Limb (tissue), 2 donors: Measurements from ENCODE around the gene ORC5.
"Not testable (repeated sequence)": the region's sequence is repeated elsewhere in the genome, so short reads cannot be mapped to it uniquely, and the experiment has no call there.

Experiments
- DNase-seq, 2 donors: peaks; one replicate each; pipeline ENCODE4 v3.0.0-alpha.2; 2016; ENCODE audit errors: extremely low spot score in 2 of 2

The ORC5 gene

DNA sequence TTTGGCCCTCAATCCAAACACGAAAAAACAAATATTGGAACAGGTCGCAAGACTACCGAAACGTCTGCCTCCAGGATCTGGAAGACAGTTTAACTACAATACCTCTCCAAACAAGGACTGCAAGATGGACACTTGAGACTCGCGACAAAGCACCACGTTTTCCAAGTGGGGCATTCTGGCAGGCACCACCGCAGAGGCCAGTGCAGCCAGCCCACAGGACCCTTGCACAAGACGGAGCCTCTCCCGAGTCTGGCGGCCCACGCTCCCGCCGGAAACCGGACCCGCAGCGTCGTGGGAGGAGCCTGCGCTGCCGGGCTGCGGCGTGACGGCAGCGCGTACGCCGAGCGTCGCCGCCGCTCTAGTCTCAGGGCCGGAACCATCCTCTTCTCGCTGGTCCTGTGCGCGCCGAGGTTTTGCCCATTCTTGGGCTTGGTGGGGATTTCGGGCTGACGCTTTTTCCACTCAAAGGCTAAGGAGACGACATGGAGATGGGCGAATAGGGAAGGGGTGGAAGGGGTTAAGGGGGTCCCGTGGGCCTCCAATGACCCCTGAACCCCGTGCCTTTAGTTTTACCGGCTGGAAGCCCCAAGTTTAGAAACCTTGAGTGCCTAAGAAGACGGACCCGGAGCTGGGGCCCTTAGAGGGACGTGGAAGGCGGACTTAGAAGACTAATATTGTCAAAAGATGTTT is at the start of gene ORC5:
ORC5 (minus strand) TSS at position 283 of the 690 bp plus-strand sequence; CDS start at position 174, 109 bp downstream.
- DNase-seq = peak; percentile 89

DNA sequence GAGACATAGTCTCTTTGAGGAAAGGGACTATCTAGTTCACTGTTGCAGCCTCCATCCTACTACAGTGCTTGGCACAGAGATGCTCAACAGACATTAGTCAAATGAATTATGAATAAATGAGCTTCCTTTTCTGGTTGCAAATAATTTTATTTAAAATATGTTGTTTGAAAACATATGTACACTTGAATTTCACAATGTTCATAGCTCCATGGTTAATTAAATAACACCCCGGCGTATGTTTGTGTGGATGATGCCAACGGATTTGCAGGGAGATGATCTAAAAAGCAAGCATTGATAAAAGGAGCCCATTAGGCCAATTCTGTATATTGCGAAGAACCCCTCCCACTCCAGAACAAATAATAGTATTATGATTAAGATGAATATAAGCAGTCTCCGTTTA is 47.8 kb upstream of the ORC5 start:
- DNase-seq = no peak

DNA sequence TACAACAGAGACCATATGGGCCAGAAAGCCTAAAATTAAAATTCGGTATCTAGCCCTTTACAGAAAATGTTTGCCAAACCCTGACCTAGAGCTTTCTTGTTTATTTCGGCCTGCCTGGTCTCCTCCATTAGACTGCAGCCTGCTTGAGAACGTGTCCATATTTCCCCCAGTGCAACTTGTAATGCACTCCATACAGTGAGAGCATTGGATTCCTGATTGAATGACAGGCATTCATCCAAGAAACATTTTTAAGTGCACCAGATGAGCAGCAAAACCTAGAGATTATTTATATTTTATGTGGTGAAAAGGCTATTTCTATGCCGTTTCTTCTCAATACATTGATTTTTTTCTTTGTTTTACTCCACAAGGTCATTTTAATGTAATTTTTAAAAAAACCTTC is 47.4 kb upstream of the ORC5 start:
- DNase-seq = no peak

DNA sequence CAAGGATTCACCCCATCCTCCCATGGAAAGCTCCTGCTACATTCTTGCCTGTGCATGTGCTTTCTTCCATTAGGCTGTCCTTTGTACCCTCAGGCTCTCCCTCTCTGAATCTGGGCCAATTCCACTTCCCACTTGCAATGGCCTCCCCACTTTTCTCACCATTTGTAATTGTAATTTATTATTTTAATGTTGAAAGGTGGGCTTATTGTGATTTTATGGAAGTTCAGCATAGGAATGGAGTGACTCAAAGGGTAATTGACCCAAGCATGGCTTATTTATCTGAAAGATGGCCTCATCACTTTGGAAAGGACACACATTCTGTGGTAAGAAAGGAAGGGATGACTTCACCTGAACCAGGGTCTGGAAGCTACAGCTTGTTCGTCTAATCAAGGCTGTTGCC is 46.9 kb upstream of the ORC5 start:
- no peak for DNase-seq

DNA sequence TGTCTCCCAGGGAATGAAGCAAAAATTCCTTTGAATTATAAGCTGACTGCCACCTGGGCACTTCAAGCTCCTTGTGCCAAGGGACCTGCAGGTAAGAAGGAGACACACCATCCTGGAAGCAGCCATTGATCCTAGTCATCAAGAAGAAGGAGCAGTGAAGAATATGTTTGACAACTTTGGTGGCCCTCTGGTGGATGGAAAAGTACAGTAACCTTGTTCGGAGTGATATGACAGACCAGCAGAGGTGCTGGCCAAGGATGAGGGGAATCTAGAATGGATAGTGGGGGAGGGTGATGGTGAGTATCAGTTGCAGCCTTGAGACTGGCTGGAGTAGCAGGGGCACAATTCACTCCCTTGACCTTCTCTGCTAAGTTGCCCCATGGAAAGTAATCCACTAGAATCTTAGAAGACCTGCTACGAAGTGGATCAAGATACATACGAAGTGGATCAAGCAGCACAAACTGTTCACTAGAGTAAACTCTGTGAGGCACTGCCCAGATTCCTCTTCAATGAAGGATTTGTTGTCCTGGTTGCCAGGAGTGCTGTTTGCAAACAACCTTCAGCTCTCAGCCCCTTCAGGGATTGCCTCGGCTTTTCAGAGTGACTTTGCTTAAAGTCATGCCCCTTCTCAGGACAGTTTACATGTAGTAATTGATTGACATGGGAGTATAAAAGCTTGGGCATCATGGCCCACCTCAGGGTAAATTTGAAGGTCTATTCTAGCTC is 44.8 kb upstream of the ORC5 start:
- DNase-seq = no peak

DNA sequence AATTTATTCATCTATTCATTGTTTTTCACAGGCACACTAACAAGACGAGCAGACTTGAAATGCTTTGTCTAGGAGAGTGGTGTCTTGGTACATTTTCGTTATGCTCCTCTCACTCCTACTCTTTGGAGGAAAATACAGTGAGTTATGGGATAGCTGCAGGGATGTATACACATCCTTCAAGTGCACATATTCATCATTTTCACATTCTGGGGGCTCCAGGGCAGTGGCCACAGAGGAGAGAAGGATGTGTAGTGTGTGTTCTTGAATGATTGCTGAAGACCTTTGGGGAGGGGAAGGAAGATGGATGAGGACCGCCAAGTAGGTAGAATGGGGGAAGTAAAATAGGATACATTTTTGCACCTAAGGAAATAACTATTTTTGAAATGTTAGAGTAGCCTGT is 34.8 kb upstream of the ORC5 start:
- no peak for DNase-seq

DNA sequence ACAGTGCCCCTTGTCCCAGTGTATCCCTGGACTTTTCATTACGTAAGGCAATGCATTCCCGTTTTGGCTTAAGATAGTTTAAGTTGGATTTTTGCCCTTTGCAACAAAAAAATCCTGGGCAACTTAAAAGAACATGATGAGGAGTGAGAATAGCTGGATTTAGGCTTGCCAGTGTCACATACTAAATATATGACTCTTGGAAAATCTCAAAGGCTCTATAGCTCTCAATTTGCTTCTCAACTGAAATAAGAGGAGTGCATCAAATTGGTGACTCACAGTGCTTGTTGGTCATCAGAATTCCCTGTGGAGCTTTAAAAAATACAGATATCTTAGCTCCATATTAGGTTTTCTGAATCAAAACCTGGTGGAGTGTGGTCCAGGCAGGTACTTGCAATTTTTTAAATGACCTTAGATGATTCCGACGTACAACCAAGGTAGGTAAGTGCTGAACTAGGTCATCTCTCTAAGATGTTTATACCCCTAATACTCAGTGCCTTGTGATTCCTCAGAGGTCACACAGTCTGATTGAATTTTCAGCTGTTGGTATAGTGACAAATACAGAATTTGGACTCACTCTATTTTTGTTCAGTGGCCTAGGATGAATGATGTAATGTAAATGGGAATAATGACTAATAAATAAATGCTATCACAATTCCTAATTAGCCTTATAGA is 33.9 kb upstream of the ORC5 start:
- no peak for DNase-seq

DNA sequence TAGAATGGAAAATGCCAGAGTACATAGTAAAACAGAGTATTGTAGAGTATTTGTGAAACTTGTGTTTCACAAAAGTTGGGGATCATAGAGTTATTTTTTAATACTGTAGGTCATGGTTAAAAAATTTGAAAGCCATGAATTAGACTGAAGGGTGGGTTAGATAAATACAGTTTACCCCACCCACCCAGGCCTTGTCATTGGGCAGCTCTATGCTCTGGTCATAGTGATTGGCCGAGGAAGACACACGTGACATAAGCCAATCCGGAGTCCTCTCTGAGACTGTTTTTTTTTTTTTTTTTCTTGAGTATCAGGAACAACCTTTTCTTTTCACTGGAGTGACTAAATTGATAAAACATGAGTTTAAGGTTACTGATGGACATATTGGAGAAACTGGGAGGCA is 33.3 kb upstream of the ORC5 start:
- DNase-seq = no peak

DNA sequence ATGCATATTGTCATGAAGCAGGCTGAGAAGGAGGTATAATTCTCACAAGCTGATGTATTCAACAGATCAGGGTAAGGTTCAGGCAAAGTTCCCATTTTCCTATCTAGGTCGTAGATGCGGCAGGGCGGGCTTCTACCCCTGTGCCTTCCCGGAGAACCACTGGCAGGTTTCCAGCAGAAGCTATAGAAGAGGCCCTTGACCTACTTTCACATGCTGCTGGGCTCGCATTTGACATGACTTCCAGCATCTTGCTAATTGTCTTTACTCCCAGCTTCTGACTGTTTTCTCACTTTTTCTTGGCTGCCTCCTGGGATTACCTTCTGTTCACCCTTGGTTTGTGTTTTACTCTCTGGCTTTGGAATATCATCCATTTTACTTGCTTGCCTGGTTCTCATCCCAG is 32.6 kb upstream of the ORC5 start:
- no peak for DNase-seq

DNA sequence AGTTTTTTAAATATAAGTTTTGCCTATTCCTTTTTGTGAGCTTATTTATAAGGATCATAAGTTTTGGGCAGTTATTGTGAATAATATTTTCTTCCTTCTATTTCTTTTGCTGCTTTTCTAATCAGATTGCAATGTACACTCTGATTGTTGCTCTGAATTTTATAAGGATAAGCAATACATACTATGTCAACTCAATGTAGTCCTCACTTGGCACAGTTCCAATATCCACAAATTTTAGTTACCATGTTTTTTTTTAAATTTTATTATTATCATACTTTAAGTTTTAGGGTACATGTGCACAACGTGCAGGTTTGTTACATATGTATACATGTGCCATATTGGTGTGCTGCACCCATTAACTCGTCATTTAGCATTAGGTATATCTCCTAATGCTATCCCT is 27.2 kb upstream of the ORC5 start:
- DNase-seq = not testable (repeated sequence)

DNA sequence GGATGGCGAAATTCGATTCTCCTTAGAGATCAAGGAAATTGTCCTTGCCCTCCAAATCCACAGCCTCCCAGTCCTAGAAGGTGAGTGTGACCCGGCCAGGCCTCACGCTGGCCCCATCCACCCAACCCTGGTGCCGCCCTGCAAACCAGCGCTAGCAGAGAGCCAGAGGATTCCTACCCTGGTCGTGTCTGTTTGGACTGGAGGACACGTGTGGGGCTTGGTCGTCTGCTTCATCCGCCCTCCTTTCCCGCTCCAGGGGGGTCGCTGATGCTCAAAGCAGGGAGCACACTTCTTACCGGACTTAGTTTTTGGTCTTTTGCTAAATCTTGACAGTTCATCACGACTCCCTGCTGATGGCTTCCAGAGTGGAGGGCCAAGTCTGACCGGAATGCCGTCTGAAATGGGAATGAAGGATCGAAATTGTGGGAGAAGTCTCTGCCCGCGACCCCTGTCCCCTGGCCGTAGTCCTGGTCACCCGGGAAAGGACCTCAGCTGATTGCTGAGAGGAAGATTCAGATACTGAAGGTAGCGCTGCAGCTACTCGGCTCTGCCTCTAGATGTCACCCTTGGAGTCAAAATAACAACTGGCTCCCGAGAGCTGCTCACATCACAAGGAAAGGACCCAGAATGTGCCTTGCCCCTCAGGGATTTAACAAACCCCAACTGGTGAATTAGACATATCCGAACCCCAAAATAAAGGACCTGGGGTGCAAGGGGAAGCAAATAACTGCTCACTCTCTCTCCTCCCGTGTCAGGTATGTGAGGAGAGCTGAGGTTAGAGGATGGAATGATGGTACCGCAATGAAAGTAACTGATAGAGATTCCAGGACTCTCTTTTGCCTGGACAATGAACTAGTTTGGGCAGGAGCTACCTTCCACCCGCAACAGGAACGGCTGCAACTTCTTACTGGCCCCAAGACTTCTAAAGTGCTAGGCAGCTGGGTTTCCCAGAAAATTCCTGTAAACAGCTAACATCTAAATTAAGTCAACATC is 23.5 kb upstream of the ORC5 start:
- DNase-seq = peak; percentile 49 to 54

DNA sequence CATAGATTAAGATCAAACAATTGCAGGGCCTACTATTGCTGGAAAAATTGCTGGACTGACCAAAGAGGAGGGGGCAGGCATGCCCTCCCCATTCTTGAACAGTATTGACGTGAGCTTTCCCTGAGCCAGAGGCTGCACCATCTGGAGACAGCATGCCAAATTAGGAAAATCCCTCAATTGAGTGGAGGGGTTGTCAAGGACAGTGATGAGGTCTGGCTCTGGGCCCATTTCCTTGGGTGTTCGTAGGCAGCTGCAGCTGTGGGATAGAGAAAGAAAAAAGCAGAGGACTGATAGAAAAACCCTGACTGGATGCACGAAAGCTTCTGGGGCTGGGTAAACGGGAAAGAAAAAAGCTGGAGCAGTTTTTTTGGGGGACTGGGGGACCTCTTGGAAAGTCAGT is 22.8 kb upstream of the ORC5 start:
- peak; percentile 44 to 51 for DNase-seq

DNA sequence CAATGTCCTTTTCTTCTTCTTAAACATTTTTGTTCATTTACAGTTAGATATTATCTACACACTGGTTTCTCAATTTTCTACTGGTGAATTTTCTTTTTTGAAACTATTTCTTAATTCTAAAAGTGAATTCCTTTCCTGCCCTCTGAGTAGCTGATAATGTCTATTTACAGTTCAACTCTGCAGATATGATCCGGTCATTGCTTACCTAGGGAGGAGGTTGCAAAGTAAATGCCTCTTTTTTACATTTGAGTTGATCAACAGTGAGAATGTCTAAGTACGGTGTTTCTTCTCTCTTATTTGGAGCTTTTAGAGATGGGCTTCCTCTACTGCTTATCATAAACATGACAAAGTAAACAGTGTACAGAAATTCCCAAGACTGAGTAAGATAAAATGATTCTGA is 20.6 kb upstream of the ORC5 start:
- DNase-seq = no peak

DNA sequence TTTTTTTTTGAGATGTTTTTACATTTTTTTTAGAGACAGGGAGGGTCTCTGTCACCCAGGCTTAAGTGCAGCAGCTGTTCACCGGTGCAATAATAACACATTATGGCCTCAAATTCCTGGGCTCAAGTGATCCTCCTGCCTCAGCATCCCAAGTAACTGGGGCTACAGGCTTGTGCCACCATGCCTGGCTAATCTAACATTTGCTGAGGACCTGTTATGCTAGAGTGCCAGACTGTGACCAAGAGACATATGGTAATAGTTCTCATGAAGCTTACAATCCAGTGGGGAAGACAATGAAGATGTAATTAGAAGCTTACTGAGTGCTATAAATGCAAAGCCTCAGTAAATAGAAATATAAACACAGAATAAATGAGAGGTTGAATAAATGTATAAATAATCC is 17.6 kb upstream of the ORC5 start:
- no peak for DNase-seq

DNA sequence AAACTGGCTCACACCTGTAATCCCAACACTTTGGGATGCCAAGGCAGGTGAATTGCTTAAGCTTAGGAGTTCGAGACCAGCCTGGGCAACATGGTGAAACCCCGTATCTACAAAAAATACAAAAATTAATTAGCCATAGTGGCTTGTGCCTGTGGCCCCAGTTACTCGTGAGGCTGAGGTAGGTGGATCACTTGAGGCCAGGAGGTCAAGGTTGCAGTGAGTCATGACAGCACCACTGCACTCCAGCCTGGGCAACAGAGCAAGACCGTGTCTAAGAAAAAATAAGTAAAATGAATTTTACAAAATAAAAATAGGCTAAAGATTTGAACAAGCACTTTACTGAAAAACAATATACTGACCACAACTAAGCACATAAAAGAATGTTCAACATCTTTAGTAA is 9.8 kb upstream of the ORC5 start:
- DNase-seq = no peak

DNA sequence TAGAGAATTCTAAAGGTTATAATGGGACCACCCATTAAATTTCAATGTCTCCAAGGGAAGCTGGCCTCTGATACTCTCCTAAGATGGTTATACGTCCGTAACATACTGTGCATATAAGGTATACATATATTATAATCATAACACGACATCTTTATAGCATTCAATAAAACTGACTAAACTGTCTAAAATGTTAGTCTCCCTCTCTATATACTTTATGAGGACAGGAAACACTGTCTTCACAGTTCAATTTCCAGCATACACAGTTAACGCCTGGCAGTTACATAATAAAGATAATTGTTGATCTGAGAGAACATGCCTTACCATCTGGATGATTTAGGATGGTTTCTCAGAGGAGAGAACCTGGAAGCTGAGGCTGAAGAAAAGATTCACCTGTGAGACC is 1.2 kb upstream of the ORC5 start:
- DNase-seq = no peak

DNA sequence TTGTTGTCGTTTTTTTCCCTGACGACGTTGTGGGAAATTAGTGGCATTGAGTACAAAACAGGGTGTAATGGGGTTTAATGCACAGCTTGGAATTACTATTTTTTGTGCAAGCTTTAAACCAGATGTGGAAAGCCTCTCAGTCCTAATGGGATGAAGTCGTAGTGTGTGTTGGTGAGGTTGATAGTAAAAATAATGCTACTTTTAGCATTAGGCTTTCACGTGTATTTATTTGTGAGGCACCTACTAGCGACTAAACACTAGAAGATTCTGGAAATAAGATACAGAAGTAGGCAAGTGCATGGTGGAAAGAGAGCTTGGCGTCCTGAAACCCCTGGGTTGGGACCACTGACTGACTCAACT is 588 bp upstream of the ORC5 start:
- no peak for DNase-seq

DNA sequence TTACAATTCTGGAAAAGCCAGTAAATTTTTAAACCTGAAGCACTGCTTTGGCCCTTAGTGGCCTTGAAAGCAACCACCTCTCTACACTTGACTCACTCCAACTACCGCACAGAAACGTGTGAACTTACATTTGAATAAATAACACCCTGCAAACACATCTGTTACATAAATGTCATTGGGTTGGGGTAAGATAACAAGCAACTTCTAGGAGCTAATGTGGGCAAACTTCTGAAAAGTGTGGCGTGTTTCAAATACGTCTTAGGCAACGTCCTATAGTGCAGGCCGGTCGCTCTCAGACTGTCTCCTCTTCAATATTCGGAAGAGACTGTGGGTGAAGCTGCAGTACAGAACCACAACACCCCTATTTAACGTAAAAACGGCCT is 474 bp downstream of the ORC5 start:
- DNase-seq = no peak

DNA sequence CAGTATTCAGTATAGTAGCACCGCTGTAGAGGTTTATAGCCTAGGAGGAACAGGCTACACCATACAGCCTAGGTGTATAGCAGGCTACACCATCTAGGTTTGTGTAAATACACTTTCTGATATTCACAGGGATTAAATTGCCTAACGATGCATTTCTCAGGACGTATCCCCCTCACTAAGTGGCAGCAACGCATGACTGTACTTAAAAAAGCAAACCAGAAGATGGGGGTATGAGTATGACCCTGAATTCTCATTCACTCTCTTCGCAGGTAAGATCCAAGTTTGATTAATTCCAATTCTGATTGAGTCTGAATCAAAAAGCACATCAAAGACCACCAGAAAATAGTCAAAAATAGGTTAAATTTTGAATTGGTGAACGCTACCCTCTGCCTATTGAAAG is 972 bp downstream of the ORC5 start:
- DNase-seq = no peak

DNA sequence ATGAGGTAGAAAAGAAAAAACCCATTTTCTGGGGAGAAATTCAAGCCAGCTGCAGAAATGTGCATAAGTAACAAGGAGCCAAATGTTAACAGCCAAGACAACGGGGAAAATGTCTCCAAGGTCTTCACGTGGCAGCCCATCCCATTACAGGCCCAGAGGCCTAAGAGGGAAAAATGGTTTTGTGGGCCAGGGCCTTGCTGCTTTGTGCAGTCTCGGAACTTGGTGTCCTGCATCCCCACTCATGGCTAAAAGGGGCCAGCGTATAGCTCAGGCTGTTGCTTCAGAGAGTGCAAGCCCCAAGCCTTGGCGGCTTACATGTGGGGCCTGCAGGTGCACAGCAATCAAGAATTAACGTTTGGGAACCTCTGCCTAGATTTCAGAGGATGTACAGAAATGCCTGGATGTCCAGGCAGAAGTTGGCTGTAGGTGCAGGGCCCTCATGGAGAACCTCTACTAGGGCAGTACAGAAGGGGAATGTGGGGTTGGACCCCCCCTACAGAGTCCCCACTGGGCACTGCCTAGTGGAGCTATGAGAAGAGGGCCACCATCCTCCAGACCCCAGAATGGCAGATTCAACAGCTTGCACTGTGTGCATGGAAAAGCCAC is 9.0 kb downstream of the ORC5 start:
- no peak for DNase-seq

DNA sequence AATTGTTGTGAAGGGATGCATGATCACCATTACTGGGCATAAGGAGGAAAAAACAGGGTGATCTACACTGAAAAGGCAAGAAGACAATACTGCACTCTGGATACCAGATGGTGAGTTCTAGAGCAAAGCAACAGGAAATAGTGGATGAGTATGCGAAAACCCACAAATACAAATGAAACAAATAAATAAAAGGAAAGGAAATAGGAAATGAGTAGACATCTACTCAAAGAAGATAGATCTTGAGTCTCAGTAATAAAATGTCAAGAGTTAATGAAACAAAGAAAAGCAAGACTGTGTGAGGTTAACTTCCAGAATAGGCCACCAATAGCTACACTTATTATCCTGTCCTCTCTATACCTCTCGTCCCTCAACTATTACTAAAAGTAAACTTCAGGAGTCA is 11.7 kb downstream of the ORC5 start:
- no peak for DNase-seq
